Stimulated activated CD4-positive, alpha-beta T cell treated with anti-CD3 and anti-CD28 coated beads, Interleukin-2, amount 100 ng/mL, for 24 hours (primary cell): Measurements from ENCODE around the gene MLKL.
A peak's percentile ranks its signal among the peaks of the same experiment; 100 is the strongest.
"Not testable (repeated sequence)": the region's sequence is repeated elsewhere in the genome, so short reads cannot be mapped to it uniquely, and the experiment has no call there.

Experiments
- DNase-seq, 2 donors: peaks; one replicate each; pipeline ENCODE4 v3.0.0-alpha.2; 2020

The MLKL gene

GRCh38 chr16:74695450-74696422, 4.9 kb downstream of the MLKL start:
- DNase-seq: peak; percentile 42 to 60

- DNase-seq: no peak
Measured at GRCh38 chr16:74691093-74691855, 9.4 kb downstream of the MLKL start.

GRCh38 chr16:74682556-74682955, 18.1 kb downstream of the MLKL start:
- DNase-seq: no peak

- no peak for DNase-seq
Measured at GRCh38 chr16:74680681-74681080, 20.0 kb downstream of the MLKL start.

- DNase-seq: no peak
Measured at GRCh38 chr16:74679983-74680382, 20.7 kb downstream of the MLKL start.

- no peak for DNase-seq
Measured at GRCh38 chr16:74677868-74678267, 22.8 kb downstream of the MLKL start.

GRCh38 chr16:74673876-74674275, 26.8 kb downstream of the MLKL start:
- no peak for DNase-seq

- not testable (repeated sequence) for DNase-seq
Measured at GRCh38 chr16:74668877-74669276, 31.8 kb downstream of the MLKL start.

- peak; percentile 30 to 50 for DNase-seq
Measured at GRCh38 chr16:74667255-74667700, 33.4 kb downstream of the MLKL start.

GRCh38 chr16:74666425-74667254, 34.0 kb downstream of the MLKL start, which contains the start of gene RFWD3:
RFWD3 (minus strand) TSS chr16:74666877; CDS start chr16:74661449, 5,428 bp downstream.
- peak; percentile 92 to 95 for DNase-seq

- no peak for DNase-seq
Measured at GRCh38 chr16:74666010-74666421, 34.6 kb downstream of the MLKL start.

- DNase-seq: no peak
Measured at GRCh38 chr16:74661064-74661463, 39.6 kb downstream of the MLKL start.

- no peak for DNase-seq
Measured at GRCh38 chr16:74660383-74660782, 40.3 kb downstream of the MLKL start.

- DNase-seq: no peak
Measured at GRCh38 chr16:74659041-74659440, 41.6 kb downstream of the MLKL start.

- DNase-seq: no peak
Measured at GRCh38 chr16:74657870-74658642, 42.6 kb downstream of the MLKL start.

GRCh38 chr16:74654536-74655050, 46.1 kb downstream of the MLKL start:
- no peak for DNase-seq

- not testable (repeated sequence) for DNase-seq
Measured at GRCh38 chr16:74652883-74653282, 47.8 kb downstream of the MLKL start.

GRCh38 chr16:74652249-74652648, 48.4 kb downstream of the MLKL start:
- DNase-seq: no peak

- no peak for DNase-seq
Measured at GRCh38 chr16:74651841-74652240, 48.8 kb downstream of the MLKL start.

- DNase-seq: no peak
Measured at GRCh38 chr16:74650966-74651567, 49.6 kb downstream of the MLKL start.

- no peak for DNase-seq
Measured at GRCh38 chr16:74649839-74650504, 50.7 kb downstream of the MLKL start.
